Gastroesophageal sphincter (tissue), 3 donors: ENCODE results near the gene PRKN.

ENCODE experiments used
- CTCF ChIP-seq, 4 experiments: fragments of 200-600 bp in 2 of 4; fragments of 450-650 bp in 2 of 4; sonication (generic) in 1 of 4; IDR thresholded peaks; one replicate each; pipeline ENCODE4 v1.5.1; 2017 to 2019; ENCODE audit warnings: antibody characterized with exemption in 4 of 4, mild to moderate bottlenecking in 2 of 4, moderate library complexity in 2 of 4
- POLR2A ChIP-seq, 2 donors: fragments of 450-650 bp; IDR thresholded peaks; one replicate each; pipeline ENCODE4 v1.6.1; 2017; ENCODE audit warnings: antibody characterized with exemption in 2 of 2, mild to moderate bottlenecking in 2 of 2, moderate library complexity in 1 of 2

GRCh38 chr6:162612613-162613012, 115.0 kb downstream of the PRKN start:
- TF ChIP-seq CTCF (IDR thresholded peaks at IDR 0.05) (no peak), POLR2A (IDR thresholded peaks at IDR 0.05) (no peak)
